Suprapubic skin (tissue), 4 donors: ENCODE measurements around the gene TWIST2. TPM values are rescaled to one million over a fixed set of nuclear protein-coding genes. Genes with fewer than 3 reads are reported as not detected.
A peak's percentile ranks its signal among the peaks of the same experiment; 100 is the strongest.

Source experiments
- DNase-seq, 2 donors: peaks; one replicate each; pipeline ENCODE4 v3.0.0-alpha.2; 2019; ENCODE audit warnings: low spot score in 2 of 2
- H3K27ac ChIP-seq: fragments of 200-600 bp; sonication (generic); one replicate; pipeline ENCODE4 v1.5.1; 2019
- H3K27me3 ChIP-seq: fragments of 200-600 bp; sonication (generic); one replicate; pipeline ENCODE4 v1.5.1; 2019
- H3K36me3 ChIP-seq: fragments of 200-600 bp; sonication (generic); one replicate; pipeline ENCODE4 v1.5.1; 2019
- H3K4me1 ChIP-seq: fragments of 200-600 bp; sonication (generic); one replicate; pipeline ENCODE4 v1.5.1; 2019
- H3K4me3 ChIP-seq: fragments of 200-600 bp; sonication (generic); one replicate; pipeline ENCODE4 v1.5.1; 2019; ENCODE audit warnings: mild to moderate bottlenecking
- H3K9me3 ChIP-seq: fragments of 200-600 bp; sonication (generic); one replicate; pipeline ENCODE4 v1.5.1; 2019
- CTCF ChIP-seq, 2 donors: fragments of 200-600 bp in 1 of 2; fragments of 450-650 bp in 1 of 2; sonication (generic) in 1 of 2; IDR thresholded peaks; one replicate each; pipeline ENCODE4 v1.5.1; 2016 to 2019; ENCODE audit warnings: antibody characterized with exemption in 2 of 2, mild to moderate bottlenecking in 1 of 2, moderate library complexity in 1 of 2
- EP300 ChIP-seq: sonication (generic); formaldehyde crosslinking; IDR thresholded peaks from one replicate; pipeline ENCODE4 v1.6.1; 2017; ENCODE audit warnings: antibody characterized with exemption
- POLR2A ChIP-seq, 2 donors: fragments of 450-650 bp; IDR thresholded peaks; one replicate each; pipeline ENCODE4 v1.6.1; 2017; ENCODE audit warnings: antibody characterized with exemption in 2 of 2, mild to moderate bottlenecking in 2 of 2, moderate library complexity in 2 of 2
- POLR2AphosphoS5 ChIP-seq, 3 donors: sonication (generic); formaldehyde crosslinking; IDR thresholded peaks; one replicate each; pipeline ENCODE4 v1.6.1; 2017; ENCODE audit warnings: antibody characterized with exemption in 3 of 3
- WGBS: methylation state at CpG from one replicate; pipeline ENCODE4 v1.1.5; 2018; 5-methylcytosine and 5-hydroxymethylcytosine counted together
- total RNA-seq, 4 donors: library from RNA; depleted of rRNA; stranded (reverse); fragments of >200 nt; gene quantifications; one replicate each; pipeline ENCODE4 v1.1.0, GENCODE V29; 2016

TWIST2 gene
- total RNA-seq, 4 donors from 2014 or later: 14.7 to 72.7 (median 30.4) TPM

GRCh38 chr2:238861766-238862315, 14.0 kb downstream of the TWIST2 start:
- no peaks in the 10 kb centered on the region for H3K9me3 ChIP-seq
- WGBS: 75% methylated on average over 10 of the region's 10 CpGs
- peaks cover 22% of the 10 kb centered on the region for H3K4me1 ChIP-seq
- peaks cover 14% of the 10 kb centered on the region for H3K27me3 ChIP-seq
- H3K36me3 ChIP-seq: no peaks in the 10 kb centered on the region
- peak overlapping the region; percentile 59 for H3K27ac ChIP-seq
- no peak for TF ChIP-seq EP300
- no peak for TF ChIP-seq POLR2A (IDR thresholded peaks at IDR 0.05)
- no peak for TF ChIP-seq POLR2AphosphoS5 (IDR thresholded peaks at IDR 0.05)
- TF ChIP-seq CTCF (IDR thresholded peaks at IDR 0.05): no peak
- DNase-seq: peak; percentile 46 to 52
- H3K4me3 ChIP-seq: no peak overlapping the region

GRCh38 chr2:238862701-238863100, 14.8 kb downstream of the TWIST2 start:
- no peak for DNase-seq
- no peaks in the 10 kb centered on the region for H3K9me3 ChIP-seq
- WGBS: 80% methylated on average over 5 of the region's 5 CpGs
- peak overlapping the region; percentile 83 for H3K27ac ChIP-seq
- H3K4me1 ChIP-seq: peaks cover 27% of the 10 kb centered on the region
- TF ChIP-seq POLR2AphosphoS5 (IDR thresholded peaks at IDR 0.05) (no peak), POLR2A (IDR thresholded peaks at IDR 0.05) (no peak), EP300 (no peak), CTCF (IDR thresholded peaks at IDR 0.05) (no peak)
- no peak overlapping the region for H3K4me3 ChIP-seq
- H3K27me3 ChIP-seq: peaks cover 14% of the 10 kb centered on the region
- no peaks in the 10 kb centered on the region for H3K36me3 ChIP-seq

- Histone ChIP-seq H3K4me1 (peaks cover 32% of the 10 kb centered on the region), H3K27ac (peak overlapping the region; percentile 83), H3K36me3 (no peaks in the 10 kb centered on the region), H3K9me3 (no peaks in the 10 kb centered on the region), H3K4me3 (no peak overlapping the region), H3K27me3 (peaks cover 14% of the 10 kb centered on the region)
- DNase-seq: peak; percentile 71 to 78
- TF ChIP-seq EP300: no peak
- TF ChIP-seq POLR2AphosphoS5 (IDR thresholded peaks at IDR 0.05): no peak
- no peak for TF ChIP-seq CTCF (IDR thresholded peaks at IDR 0.05)
- TF ChIP-seq POLR2A (IDR thresholded peaks at IDR 0.05): no peak
- WGBS: 67% methylated on average over 14 of the region's 14 CpGs
These were observed 15.3 kb downstream of the TWIST2 start for GRCh38 chr2:238863231-238863630.

DNA sequence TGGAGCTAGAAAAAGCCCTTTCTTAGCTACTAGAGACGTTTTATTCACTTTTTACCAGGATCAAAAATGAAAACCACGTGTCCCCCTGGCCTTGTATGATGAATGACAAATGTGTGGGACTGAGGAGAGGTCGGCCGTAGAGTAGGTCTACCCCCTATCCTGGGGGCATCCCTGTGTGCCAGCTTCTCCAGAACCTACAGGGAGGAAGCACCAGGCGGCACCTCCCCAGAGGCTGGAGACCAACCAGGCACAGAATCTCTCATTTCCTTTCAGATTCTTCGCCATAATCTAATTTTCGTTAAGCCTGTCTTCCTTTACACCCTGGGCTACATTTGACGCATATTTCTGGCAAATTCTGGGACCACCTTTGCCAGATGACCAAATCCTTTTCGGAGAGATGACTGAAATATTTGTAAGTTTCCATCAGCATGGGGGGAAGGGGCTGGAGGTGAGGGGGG, 15.9 kb downstream of the TWIST2 start:
- Histone ChIP-seq H3K27me3 (peaks cover 14% of the 10 kb centered on the region), H3K36me3 (no peaks in the 10 kb centered on the region), H3K4me1 (peaks cover 38% of the 10 kb centered on the region), H3K9me3 (no peaks in the 10 kb centered on the region), H3K4me3 (no peak overlapping the region), H3K27ac (peak overlapping the region; percentile 83)
- TF ChIP-seq CTCF (IDR thresholded peaks at IDR 0.05): no peak
- no peak for TF ChIP-seq EP300
- no peak for TF ChIP-seq POLR2AphosphoS5 (IDR thresholded peaks at IDR 0.05)
- no peak for TF ChIP-seq POLR2A (IDR thresholded peaks at IDR 0.05)
- DNase-seq: peak in 1 of 2 donors; percentile 55
- 54% methylated on average over 9 of the region's 9 CpGs for WGBS

DNA sequence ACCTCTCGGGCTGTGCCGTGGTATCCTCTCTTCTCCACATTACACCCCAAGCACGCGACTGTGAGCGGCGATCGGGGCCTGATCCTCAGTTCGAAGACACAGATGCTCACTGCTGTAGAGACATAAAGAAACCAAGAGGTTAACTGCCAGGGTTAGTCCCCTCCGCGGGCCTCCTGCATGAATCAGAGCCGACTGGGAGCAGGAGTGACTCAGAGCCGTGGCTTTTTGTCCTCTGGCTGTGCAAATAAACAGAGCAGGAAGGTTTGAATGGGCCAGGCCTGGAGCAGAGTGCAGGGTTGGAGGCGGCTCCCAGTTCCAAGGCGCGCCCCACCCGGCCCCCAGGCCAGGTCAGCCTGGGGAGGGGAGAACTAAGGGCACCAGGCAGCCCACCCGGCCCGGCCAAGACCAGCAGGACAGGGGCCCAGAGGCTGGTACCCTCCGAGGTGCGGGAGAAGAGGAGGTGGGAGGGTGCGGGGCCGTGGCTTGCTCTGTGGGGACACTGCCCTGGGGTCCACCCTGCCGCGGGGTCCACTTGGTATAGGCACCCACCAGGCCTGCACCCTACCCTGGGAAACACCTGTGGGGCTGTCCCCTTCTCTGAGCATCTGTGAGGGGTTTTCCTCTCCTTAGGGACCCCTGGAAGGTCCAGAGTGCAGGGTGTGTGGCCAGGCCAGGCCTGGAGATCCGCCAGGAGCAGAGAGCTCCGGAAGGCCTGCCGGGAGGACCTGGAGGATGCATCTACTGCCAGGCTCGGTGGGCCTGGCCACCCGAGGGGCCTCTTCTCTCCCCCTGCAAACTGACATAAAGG, 16.5 kb downstream of the TWIST2 start:
- Histone ChIP-seq H3K27ac (peak overlapping the region; percentile 83), H3K36me3 (no peaks in the 10 kb centered on the region), H3K4me1 (peaks cover 39% of the 10 kb centered on the region), H3K27me3 (peaks cover 11% of the 10 kb centered on the region), H3K4me3 (peak overlapping the region; percentile 23), H3K9me3 (no peaks in the 10 kb centered on the region)
- TF ChIP-seq POLR2A (IDR thresholded peaks at IDR 0.05): peak in 1 of 2 donors; percentile 21
- TF ChIP-seq CTCF (IDR thresholded peaks at IDR 0.05): no peak
- TF ChIP-seq EP300: no peak
- peak in 1 of 3 donors; percentile 8 for TF ChIP-seq POLR2AphosphoS5 (IDR thresholded peaks at IDR 0.05)
- peak; percentile 92 to 95 for DNase-seq
- WGBS: 20% methylated on average over 22 of the region's 29 CpGs
